GM18520 (cell line): ENCODE data around the gene STEAP3.
A peak's percentile ranks its signal among the peaks of the same experiment; 100 is the strongest.
"Not testable (repeated sequence)": the region's sequence is repeated elsewhere in the genome, so short reads cannot be mapped to it uniquely, and the experiment has no call there.

ENCODE experiments used
- ATAC-seq: cut with Tn5 transposase; IDR thresholded peaks from one replicate; pipeline ENCODE4 v1.9.1; 2021; ENCODE audit not compliant: unreplicated experiment

STEAP3 gene

GRCh38 chr2:119260646-119261492 is 37.2 kb downstream of the STEAP3 start:
- ATAC-seq, result no peak

DNA sequence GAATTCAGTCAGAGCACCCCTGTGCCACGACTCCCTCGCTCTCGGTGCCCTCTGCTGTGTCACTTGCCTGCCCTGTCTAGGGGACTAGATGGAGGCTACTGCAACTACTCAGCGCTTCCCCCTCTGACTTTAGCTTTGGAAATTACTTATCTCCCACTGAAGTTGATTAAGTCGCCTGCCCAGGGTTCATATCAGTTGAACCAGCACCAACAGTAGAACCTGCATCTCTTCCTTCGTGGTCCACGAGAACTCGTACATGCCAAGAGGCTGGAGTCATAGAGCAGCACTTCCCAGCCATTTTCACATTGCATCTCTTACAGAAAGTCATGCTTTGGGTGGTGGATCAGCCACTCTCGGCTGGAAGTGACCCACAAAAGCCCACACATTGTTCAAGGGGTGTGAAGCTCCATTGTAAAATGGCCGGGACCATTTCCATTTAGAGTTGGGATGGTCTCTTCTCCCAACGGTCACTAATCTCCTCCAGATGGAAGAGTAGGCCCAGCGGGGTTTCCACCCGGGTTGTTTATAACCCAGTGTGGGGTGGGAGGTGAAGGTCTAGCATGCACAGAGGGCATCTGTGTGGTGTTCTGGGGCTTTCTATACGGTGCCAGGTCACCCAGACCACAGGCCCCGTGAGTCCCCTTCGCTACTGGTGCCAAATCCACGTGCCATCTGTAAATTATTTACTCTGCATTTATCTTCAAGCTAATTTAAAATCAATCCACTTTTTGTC is 38.0 kb downstream of the STEAP3 start:
- no peak for ATAC-seq

DNA sequence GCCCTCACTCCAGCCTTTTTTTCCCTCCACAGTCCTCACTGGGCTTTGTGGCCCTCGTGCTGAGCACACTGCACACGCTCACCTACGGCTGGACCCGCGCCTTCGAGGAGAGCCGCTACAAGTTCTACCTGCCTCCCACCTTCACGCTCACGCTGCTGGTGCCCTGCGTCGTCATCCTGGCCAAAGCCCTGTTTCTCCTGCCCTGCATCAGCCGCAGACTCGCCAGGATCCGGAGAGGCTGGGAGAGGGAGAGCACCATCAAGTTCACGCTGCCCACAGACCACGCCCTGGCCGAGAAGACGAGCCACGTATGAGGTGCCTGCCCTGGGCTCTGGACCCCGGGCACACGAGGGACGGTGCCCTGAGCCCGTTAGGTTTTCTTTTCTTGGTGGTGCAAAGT is 39.4 kb downstream of the STEAP3 start:
- ATAC-seq, result no peak

DNA sequence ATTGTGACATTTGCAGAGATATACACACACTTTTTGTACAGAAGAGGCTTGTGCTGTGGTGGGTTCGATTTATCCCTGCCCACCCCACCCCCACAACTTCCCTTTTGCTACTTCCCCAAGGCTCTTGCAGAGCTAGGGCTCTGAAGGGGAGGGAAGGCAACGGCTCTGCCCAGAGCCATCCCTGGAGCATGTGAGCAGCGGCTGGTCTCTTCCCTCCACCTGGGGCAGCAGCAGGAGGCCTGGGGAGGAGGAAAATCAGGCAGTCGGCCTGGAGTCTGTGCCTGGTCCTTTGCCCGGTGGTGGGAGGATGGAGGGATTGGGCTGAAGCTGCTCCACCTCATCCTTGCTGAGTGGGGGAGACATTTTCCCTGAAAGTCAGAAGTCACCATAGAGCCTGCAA is 40.0 kb downstream of the STEAP3 start:
- ATAC-seq, result no peak

GRCh38 chr2:119264781-119265692 is 41.4 kb downstream of the STEAP3 start:
- peak; percentile 80 for ATAC-seq

DNA sequence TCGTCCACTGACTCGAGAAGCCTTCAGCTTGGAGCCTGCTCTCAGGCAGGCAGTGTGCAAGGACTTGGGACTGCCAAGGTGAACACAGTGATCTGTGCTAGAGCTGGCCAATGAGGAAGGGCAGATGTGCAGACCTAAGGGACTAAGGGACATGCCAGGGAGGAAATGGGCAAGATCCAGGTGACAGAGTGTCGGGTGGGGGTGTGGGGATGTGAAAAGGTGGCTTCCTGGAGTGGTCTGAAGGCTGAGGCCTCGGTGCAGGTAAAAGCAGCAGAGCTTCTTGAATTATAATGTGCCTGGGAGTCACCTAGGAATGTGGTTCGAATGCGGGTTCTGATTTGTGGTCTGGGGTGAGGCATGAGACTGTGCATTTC is 42.0 kb downstream of the STEAP3 start:
- no peak for ATAC-seq

- ATAC-seq, result no peak
Observed at GRCh38 chr2:119266091-119266589, 42.5 kb downstream of the STEAP3 start.

DNA sequence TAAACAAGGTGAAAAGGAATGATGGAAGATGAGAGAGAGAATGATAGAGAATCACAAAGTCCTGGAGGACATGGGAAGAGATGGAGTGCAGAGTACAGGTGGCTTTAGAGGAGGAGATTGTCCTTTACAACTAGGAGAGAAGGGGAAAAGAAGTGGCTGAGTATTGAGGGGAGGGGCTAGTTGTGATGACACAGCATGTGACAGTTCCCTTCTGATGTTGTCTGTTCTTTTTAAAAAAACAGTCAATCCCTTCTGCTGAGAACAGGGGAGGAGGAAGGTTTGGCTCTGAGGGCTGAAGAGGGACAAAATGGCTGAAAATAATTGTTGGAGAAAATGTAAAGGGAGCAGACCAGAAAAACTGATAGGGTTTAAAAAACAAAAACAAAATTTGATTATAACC is 44.0 kb downstream of the STEAP3 start:
- ATAC-seq, result no peak

DNA sequence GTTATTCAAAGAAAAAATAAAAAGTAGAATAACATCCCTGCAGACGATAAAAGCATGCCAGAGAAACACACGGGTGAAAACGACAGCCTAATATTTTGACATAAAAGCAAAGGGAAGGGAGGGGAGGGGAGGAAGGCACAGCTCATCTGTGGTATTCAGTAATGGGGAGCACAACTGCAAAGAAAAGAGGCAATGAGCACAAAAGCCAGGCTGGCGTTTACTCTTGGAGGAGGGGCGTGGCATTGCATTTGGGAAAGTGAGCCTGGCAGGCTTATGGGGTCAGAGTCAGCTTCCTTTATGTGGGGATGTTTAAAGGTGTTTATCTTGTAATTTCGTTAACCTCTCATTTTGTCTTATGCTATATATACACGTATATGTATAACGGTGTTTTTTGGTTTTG is 53.2 kb downstream of the STEAP3 start:
- no peak for ATAC-seq

DNA sequence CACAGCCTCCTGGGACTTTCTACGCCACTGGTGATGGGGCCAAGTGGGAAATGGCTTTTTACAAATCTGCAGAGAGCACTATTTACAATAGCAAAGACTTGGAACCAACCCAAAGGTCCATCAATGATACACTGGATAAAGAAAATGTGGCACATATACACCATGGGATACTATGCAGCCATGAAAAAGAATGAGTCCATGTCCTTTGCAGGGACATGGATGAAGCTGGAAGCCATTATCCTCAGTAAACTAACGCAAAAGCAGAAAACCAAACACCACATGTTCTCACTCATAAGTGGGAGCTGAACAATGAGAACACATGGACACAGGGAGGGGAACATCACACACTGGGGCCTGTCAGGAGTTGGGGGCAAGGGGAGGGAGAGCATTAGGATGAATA is 54.8 kb downstream of the STEAP3 start:
- not testable (repeated sequence) for ATAC-seq

- no peak for ATAC-seq
Observed at GRCh38 chr2:119278946-119279345, 55.3 kb downstream of the STEAP3 start.

DNA sequence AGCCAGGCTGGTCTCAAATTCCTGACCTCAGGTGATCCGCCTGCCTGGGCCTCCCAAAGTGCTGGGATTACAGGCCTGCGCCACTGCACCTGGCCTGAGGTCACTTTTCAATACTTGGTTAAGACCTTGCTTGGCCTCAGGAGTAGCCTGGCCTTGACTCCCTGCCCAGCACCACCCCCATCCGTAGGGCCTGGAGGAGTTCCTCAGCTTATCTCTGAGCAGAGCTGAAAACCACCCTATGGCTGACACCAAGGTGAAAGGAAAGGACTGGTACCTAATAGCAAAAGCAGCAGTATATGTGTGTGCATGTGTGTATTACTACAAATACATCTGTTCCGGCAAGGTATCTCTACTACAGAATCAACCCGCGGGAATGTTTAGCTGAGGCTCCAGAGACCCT is 56.0 kb downstream of the STEAP3 start:
- no peak for ATAC-seq

- no peak for ATAC-seq
Observed at GRCh38 chr2:119280680-119281079, 57.0 kb downstream of the STEAP3 start.

DNA sequence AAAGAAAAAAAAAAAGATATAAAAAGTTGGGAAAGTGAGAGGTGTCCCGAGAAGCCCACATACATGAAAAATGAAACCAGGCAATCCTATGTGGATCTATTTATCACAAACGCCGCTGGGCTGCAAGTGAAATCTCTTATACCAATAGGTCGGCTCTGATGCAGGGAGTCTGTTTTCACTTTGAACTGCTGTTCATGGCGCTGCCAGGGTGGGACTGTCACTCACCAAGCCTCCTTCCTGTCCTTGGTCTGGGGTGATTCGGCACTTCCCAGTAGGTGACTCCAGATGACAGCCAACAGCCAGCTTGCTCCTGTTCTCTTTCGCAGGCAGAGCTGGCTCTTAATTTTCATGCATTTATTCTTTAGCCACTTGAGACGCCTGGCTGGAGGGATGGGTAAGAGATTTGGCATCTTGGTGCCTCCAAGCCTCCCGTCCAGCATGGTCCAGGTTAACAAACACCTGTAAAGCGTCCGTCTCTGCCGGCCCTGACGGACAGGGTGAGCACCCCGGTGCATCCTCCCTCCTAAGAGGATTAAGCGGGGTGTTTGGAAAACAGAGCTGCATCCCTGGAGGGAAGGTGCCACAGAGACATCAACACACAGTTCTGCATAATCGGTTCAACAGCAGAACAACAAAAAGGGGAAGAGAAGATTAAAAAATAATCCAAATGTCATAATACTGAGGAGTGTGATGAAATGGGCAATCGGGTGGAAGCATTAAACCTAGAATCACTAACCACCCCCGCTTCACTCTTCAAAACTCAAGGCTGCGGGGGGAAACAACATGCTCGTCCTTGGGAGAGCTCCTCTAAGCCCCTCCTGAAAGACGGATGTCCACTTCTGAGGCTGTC is 58.7 kb downstream of the STEAP3 start:
- ATAC-seq, result no peak

GRCh38 chr2:119282996-119283511 is 59.4 kb downstream of the STEAP3 start:
- ATAC-seq, result no peak

GRCh38 chr2:119283873-119284331 is 60.3 kb downstream of the STEAP3 start:
- no peak for ATAC-seq

DNA sequence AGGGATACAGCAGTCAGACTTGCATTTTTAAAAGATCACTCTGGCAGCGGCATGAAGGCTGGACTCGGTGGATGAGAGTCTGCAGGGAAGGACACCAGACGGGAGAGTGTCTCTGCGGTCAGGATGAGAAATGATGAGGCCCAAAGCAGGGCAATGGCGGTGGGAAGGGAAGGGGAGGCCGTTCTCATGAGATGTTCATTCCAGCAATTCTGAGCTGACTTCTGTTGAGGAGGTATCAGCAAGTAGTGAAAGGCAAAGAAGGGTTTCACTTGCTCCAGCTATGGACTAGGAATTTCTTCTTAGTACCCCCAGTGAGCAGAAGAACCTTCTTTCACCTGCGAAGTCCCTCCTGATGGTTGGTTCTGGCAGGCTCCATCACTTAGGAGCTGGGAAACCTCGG is 63.0 kb downstream of the STEAP3 start:
- no peak for ATAC-seq

- no peak for ATAC-seq
Observed at GRCh38 chr2:119288576-119288975, 64.9 kb downstream of the STEAP3 start.

DNA sequence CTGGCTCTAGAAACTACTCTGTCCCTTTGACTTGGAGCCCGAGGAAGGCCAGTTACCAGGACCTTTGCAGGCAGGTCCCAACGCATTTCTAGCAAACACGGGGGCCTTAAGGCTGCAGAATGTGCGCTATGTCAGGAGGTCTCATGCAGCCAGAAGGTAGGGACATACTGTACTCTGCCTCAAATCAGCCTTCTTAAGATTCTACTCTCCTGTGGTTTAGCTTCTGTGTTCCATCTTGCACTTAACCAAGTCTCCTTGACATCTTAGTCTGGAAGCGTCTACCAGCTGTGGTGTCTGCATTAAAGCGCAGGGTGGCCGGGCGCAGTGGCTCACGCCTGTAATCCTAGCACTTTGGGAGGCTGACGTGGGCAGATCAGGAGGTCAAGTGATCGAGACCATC is 65.5 kb downstream of the STEAP3 start:
- no peak for ATAC-seq

DNA sequence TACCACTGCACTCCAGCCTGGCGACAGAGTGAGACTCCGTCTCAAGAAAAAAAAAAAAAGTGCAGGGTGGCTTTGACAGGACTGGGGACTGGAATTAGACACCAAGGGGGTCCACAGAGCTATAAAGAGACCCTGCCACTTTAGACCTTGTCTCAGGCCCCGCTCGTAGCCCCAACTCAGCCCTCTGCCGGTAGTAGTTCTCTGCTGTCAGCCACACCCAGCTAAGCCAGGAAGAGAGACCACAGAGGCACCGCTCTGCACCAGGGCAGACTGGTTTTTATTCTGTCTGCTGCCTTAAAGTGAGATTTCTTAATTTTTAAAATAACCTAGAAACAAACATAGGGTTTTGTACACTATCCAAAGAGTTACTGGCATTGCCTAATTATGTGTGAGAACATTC is 66.0 kb downstream of the STEAP3 start:
- ATAC-seq, result no peak
